ENCODE results near the gene DBH.

Gene DBH

GRCh38 chr9:133661846-133662540 lies 25.8 kb downstream of the DBH start:
- H3K27me3 ChIP-seq (ENCODE audit: control insufficient read depth in 3 of 3, insufficient read depth in 3 of 3, low read depth in 1 of 3, low read length in 3 of 3) = peaks cover 0 to 36% (median 10%) of the 10 kb centered on the region in 3 experiments
- peak overlapping the region; percentile 17 for H3K18ac ChIP-seq (ENCODE audit: low read length)
- H2AFZ ChIP-seq (ENCODE audit: low read length) = no peak overlapping the region
- no peak overlapping the region for H2BK12ac ChIP-seq (ENCODE audit: low read length)
- no peaks in the 10 kb centered on the region for H3K36me3 ChIP-seq (replicated peaks in 1 of 2; ENCODE audit: control insufficient read depth in 2 of 2, insufficient read depth in 2 of 2, low read length in 2 of 2)
- H3K4me1 ChIP-seq (ENCODE audit: control insufficient read depth in 2 of 2, insufficient read depth in 1 of 2, low read depth in 1 of 2, low read length in 2 of 2) = peaks cover 13 to 14% of the 10 kb centered on the region in 2 donors
- no peak overlapping the region for H3K14ac ChIP-seq (ENCODE audit: low read length)
- H3K4ac ChIP-seq (ENCODE audit: low read length) = no peak overlapping the region
- no peak overlapping the region for H4K91ac ChIP-seq (ENCODE audit: low read depth, low read length, poor library complexity)
- peak overlapping the region; percentile 74 for H2AK5ac ChIP-seq (ENCODE audit: low read depth, low read length)
- DNase-seq (ENCODE audit: low spot score) = no peak
- peak overlapping the region; percentile 15 for H3K9ac ChIP-seq (ENCODE audit: low read depth, low read length, poor library complexity)
- peak overlapping the region; percentile 48 for H4K8ac ChIP-seq (ENCODE audit: low read depth, low read length)
- H3K4me2 ChIP-seq (ENCODE audit: insufficient read depth, low read length, poor library complexity, severe bottlenecking) = no peak overlapping the region
- no peak overlapping the region for H3K27ac ChIP-seq (replicated peaks; ENCODE audit: low read length)
- WGBS, 2 donors (ENCODE audit: extremely low coverage in 2 of 2, insufficient read length in 2 of 2, insufficient replicate concordance in 1 of 2) = no CpG with 5 or more reads among the region's 26 CpGs
- no peak overlapping the region for H2BK120ac ChIP-seq (ENCODE audit: low read depth, low read length)
- no peaks in the 10 kb centered on the region for H3K79me1 ChIP-seq (ENCODE audit: low read depth, low read length)
- H2BK5ac ChIP-seq (ENCODE audit: low read length) = peak overlapping the region; percentile 71
- H2BK15ac ChIP-seq (ENCODE audit: low read length) = no peak overlapping the region
- H3K9me3 ChIP-seq (replicated peaks in 1 of 2; ENCODE audit: control insufficient read depth in 2 of 2, insufficient read depth in 1 of 2, low read depth in 1 of 2, low read length in 2 of 2) = no peaks in the 10 kb centered on the region
- H3K23ac ChIP-seq (ENCODE audit: low read depth, low read length, poor library complexity) = peak overlapping the region; percentile 47
- no peak overlapping the region for H3K4me3 ChIP-seq (ENCODE audit: low read length in 2 of 2)

DNA sequence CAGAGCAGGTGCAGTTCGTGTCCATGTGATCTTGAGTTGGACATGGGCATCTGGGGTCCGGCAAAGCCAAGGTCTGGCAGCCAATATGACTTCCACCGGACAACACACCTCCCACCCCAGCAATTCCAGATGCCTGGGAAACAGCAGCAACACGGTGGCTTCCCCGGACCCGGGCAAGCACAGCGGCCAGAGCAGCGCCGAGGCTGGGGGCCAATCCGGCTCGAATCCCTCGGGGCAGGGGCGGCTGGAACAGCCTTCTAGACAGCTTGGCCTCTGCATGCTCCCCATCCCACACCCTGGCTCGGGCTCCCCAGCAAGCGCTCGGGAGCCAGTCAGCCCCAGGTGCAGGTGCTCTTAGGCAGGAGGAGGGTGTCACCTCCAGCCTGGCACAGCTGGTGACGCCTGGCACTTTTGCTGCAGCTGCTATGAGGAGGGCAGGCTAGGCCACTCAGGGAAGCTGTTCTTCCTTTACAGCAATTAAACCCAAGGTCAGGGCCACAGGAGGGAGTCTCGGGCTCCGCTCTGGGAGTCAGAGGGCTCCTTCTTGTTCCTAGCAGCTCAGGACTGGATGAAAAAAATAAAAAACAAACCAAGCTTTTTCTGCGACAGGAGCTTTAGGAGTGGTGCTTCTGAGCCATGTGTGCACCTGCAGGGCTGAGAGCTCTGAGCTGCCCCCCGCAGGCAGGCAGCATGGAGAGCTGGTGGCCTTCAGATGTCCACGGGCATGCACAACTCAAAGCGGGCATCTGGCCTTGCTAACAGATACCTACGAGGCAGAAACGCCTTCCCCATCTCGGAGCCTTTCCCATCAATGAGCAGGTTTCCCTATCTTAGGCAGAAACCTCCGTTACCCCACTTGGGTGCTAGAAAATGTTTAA lies 28.2 kb downstream of the DBH start:
- Histone ChIP-seq H4K91ac (ENCODE audit: low read depth, low read length, poor library complexity) (no peak overlapping the region), H2BK12ac (ENCODE audit: low read length) (no peak overlapping the region), H3K4ac (ENCODE audit: low read length) (no peak overlapping the region), H3K36me3 (replicated peaks in 1 of 2; ENCODE audit: control insufficient read depth in 2 of 2, insufficient read depth in 2 of 2, low read length in 2 of 2) (no peaks in the 10 kb centered on the region), H3K79me1 (ENCODE audit: low read depth, low read length) (no peaks in the 10 kb centered on the region), H3K4me2 (ENCODE audit: insufficient read depth, low read length, poor library complexity, severe bottlenecking) (no peak overlapping the region), H3K27ac (replicated peaks; ENCODE audit: low read length) (no peak overlapping the region), H3K9ac (ENCODE audit: low read depth, low read length, poor library complexity) (no peak overlapping the region), H2BK15ac (ENCODE audit: low read length) (no peak overlapping the region), H3K23ac (ENCODE audit: low read depth, low read length, poor library complexity) (no peak overlapping the region), H2AFZ (ENCODE audit: low read length) (no peak overlapping the region), H2BK5ac (ENCODE audit: low read length) (no peak overlapping the region), H4K8ac (ENCODE audit: low read depth, low read length) (no peak overlapping the region), H3K4me3 (ENCODE audit: low read length in 2 of 2) (no peak overlapping the region), H2AK5ac (ENCODE audit: low read depth, low read length) (peak overlapping the region; percentile 24), H3K18ac (ENCODE audit: low read length) (no peak overlapping the region), H2BK120ac (ENCODE audit: low read depth, low read length) (no peak overlapping the region), H3K9me3 (replicated peaks in 1 of 2; ENCODE audit: control insufficient read depth in 2 of 2, insufficient read depth in 1 of 2, low read depth in 1 of 2, low read length in 2 of 2) (no peaks in the 10 kb centered on the region), H3K4me1 (ENCODE audit: control insufficient read depth in 2 of 2, insufficient read depth in 1 of 2, low read depth in 1 of 2, low read length in 2 of 2) (peaks cover 0 to 1% of the 10 kb centered on the region in 2 donors), H3K27me3 (ENCODE audit: control insufficient read depth in 3 of 3, insufficient read depth in 3 of 3, low read depth in 1 of 3, low read length in 3 of 3) (peaks cover 0 to 12% (median 1%) of the 10 kb centered on the region in 3 experiments), H3K14ac (ENCODE audit: low read length) (no peak overlapping the region)
- WGBS, 2 donors (ENCODE audit: extremely low coverage in 2 of 2, insufficient read length in 2 of 2, insufficient replicate concordance in 1 of 2) = no CpG with 5 or more reads among the region's 27 CpGs
- no peak for DNase-seq (ENCODE audit: low spot score)

GRCh38 chr9:133665096-133665495 lies 28.9 kb downstream of the DBH start:
- H2AK5ac ChIP-seq (ENCODE audit: low read depth, low read length) = peak overlapping the region; percentile 24
- H2BK120ac ChIP-seq (ENCODE audit: low read depth, low read length) = no peak overlapping the region
- no peak overlapping the region for H2BK5ac ChIP-seq (ENCODE audit: low read length)
- no peaks in the 10 kb centered on the region for H3K4me1 ChIP-seq (ENCODE audit: control insufficient read depth in 2 of 2, insufficient read depth in 1 of 2, low read depth in 1 of 2, low read length in 2 of 2)
- no peak overlapping the region for H2AFZ ChIP-seq (ENCODE audit: low read length)
- no CpG with 5 or more reads among the region's 13 CpGs for WGBS, 2 donors (ENCODE audit: extremely low coverage in 2 of 2, insufficient read length in 2 of 2, insufficient replicate concordance in 1 of 2)
- no peak overlapping the region for H3K9ac ChIP-seq (ENCODE audit: low read depth, low read length, poor library complexity)
- H3K4ac ChIP-seq (ENCODE audit: low read length) = no peak overlapping the region
- no peaks in the 10 kb centered on the region for H3K79me1 ChIP-seq (ENCODE audit: low read depth, low read length)
- no peaks in the 10 kb centered on the region for H3K9me3 ChIP-seq (replicated peaks in 1 of 2; ENCODE audit: control insufficient read depth in 2 of 2, insufficient read depth in 1 of 2, low read depth in 1 of 2, low read length in 2 of 2)
- H4K91ac ChIP-seq (ENCODE audit: low read depth, low read length, poor library complexity) = no peak overlapping the region
- DNase-seq (ENCODE audit: low spot score) = no peak
- H3K18ac ChIP-seq (ENCODE audit: low read length) = peak overlapping the region; percentile 39
- H3K36me3 ChIP-seq (replicated peaks in 1 of 2; ENCODE audit: control insufficient read depth in 2 of 2, insufficient read depth in 2 of 2, low read length in 2 of 2) = no peaks in the 10 kb centered on the region
- no peak overlapping the region for H3K4me2 ChIP-seq (ENCODE audit: insufficient read depth, low read length, poor library complexity, severe bottlenecking)
- H3K23ac ChIP-seq (ENCODE audit: low read depth, low read length, poor library complexity) = no peak overlapping the region
- H2BK12ac ChIP-seq (ENCODE audit: low read length) = no peak overlapping the region
- peak overlapping the region; percentile 30 for H2BK15ac ChIP-seq (ENCODE audit: low read length)
- no peak overlapping the region for H3K4me3 ChIP-seq (ENCODE audit: low read length in 2 of 2)
- H3K27me3 ChIP-seq (ENCODE audit: control insufficient read depth in 3 of 3, insufficient read depth in 3 of 3, low read depth in 1 of 3, low read length in 3 of 3) = peaks cover 0 to 5% (median 0%) of the 10 kb centered on the region in 3 experiments
- no peak overlapping the region for H4K8ac ChIP-seq (ENCODE audit: low read depth, low read length)
- H3K27ac ChIP-seq (replicated peaks; ENCODE audit: low read length) = no peak overlapping the region
- no peak overlapping the region for H3K14ac ChIP-seq (ENCODE audit: low read length)

- H3K4ac ChIP-seq (ENCODE audit: low read length) = peak overlapping the region; percentile 37
- H3K79me1 ChIP-seq (ENCODE audit: low read depth, low read length) = no peaks in the 10 kb centered on the region
- H3K27ac ChIP-seq (replicated peaks; ENCODE audit: low read length) = no peak overlapping the region
- no peak overlapping the region for H2BK120ac ChIP-seq (ENCODE audit: low read depth, low read length)
- H3K14ac ChIP-seq (ENCODE audit: low read length) = no peak overlapping the region
- H4K8ac ChIP-seq (ENCODE audit: low read depth, low read length) = no peak overlapping the region
- no peak overlapping the region for H2BK5ac ChIP-seq (ENCODE audit: low read length)
- H3K36me3 ChIP-seq (replicated peaks in 1 of 2; ENCODE audit: control insufficient read depth in 2 of 2, insufficient read depth in 2 of 2, low read length in 2 of 2) = no peaks in the 10 kb centered on the region
- H2BK15ac ChIP-seq (ENCODE audit: low read length) = peak overlapping the region; percentile 30
- H3K4me3 ChIP-seq (ENCODE audit: low read length in 2 of 2) = no peak overlapping the region
- H3K27me3 ChIP-seq (ENCODE audit: control insufficient read depth in 3 of 3, insufficient read depth in 3 of 3, low read depth in 1 of 3, low read length in 3 of 3) = peaks cover 0 to under 1% (median 0%) of the 10 kb centered on the region in 3 experiments
- H3K4me1 ChIP-seq (ENCODE audit: control insufficient read depth in 2 of 2, insufficient read depth in 1 of 2, low read depth in 1 of 2, low read length in 2 of 2) = no peaks in the 10 kb centered on the region
- no peak for DNase-seq (ENCODE audit: low spot score)
- peak overlapping the region; percentile 58 for H2BK12ac ChIP-seq (ENCODE audit: low read length)
- peak overlapping the region; percentile 60 for H3K9ac ChIP-seq (ENCODE audit: low read depth, low read length, poor library complexity)
- no peaks in the 10 kb centered on the region for H3K9me3 ChIP-seq (replicated peaks in 1 of 2; ENCODE audit: control insufficient read depth in 2 of 2, insufficient read depth in 1 of 2, low read depth in 1 of 2, low read length in 2 of 2)
- H3K18ac ChIP-seq (ENCODE audit: low read length) = peak overlapping the region; percentile 35
- H2AK5ac ChIP-seq (ENCODE audit: low read depth, low read length) = peak overlapping the region; percentile 88
- no peak overlapping the region for H2AFZ ChIP-seq (ENCODE audit: low read length)
- WGBS, 2 donors (ENCODE audit: extremely low coverage in 2 of 2, insufficient read length in 2 of 2, insufficient replicate concordance in 1 of 2) = no CpG with 5 or more reads among the region's 12 CpGs
- no peak overlapping the region for H4K91ac ChIP-seq (ENCODE audit: low read depth, low read length, poor library complexity)
- no peak overlapping the region for H3K23ac ChIP-seq (ENCODE audit: low read depth, low read length, poor library complexity)
- no peak overlapping the region for H3K4me2 ChIP-seq (ENCODE audit: insufficient read depth, low read length, poor library complexity, severe bottlenecking)
Measured at GRCh38 chr9:133665535-133665934, 29.4 kb downstream of the DBH start.

Measured in neuronal stem cell (in vitro differentiated cells).